ENCODE data around the gene TMEM145.

- TF ChIP-seq, protein P1, sequence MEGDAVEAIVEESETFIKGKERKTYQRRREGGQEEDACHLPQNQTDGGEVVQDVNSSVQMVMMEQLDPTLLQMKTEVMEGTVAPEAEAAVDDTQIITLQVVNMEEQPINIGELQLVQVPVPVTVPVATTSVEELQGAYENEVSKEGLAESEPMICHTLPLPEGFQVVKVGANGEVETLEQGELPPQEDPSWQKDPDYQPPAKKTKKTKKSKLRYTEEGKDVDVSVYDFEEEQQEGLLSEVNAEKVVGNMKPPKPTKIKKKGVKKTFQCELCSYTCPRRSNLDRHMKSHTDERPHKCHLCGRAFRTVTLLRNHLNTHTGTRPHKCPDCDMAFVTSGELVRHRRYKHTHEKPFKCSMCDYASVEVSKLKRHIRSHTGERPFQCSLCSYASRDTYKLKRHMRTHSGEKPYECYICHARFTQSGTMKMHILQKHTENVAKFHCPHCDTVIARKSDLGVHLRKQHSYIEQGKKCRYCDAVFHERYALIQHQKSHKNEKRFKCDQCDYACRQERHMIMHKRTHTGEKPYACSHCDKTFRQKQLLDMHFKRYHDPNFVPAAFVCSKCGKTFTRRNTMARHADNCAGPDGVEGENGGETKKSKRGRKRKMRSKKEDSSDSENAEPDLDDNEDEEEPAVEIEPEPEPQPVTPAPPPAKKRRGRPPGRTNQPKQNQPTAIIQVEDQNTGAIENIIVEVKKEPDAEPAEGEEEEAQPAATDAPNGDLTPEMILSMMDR (IDR thresholded peaks at IDR 0.05 in 4 of 5, conservative IDR thresholded peaks at IDR 0.05 in 1 of 5) = no peak
- no peak for TF ChIP-seq POLR2A (IDR thresholded peaks at IDR 0.05)
Observed at GRCh38 chr19:42316223-42317211, 3.4 kb downstream of the TMEM145 start.
